DMS114 treated with DMSO at 0.1 percent for 48 hours (cell line): ENCODE results near the gene LRRC8C.

Experiments used
- DNase-seq: peaks from one replicate; lab custom pipeline; 2025; ENCODE audit not compliant: unreplicated experiment; lab: John Stamatoyannopoulos, UW

LRRC8C gene

DNA sequence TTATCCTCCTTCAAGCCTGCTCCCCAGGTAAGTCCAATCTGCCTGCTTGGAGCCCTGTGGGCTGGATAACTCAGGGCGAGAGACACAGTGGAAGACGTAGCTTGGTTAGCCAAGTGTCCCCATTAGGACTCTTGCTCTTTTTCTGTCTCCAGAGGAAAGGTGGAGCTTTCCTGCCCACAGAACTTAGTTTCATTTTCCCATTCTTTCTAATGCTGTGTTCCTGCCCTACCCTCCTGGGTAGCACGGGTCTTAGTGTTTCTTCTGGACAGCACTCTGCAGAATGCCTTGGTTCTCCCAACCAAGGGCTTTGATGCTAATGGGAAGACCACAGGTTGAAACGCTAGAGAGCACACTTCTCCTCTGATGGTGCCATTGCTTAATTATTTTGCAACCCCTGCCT is 95.5 kb downstream of the LRRC8C start:
- no peak for DNase-seq

DNA sequence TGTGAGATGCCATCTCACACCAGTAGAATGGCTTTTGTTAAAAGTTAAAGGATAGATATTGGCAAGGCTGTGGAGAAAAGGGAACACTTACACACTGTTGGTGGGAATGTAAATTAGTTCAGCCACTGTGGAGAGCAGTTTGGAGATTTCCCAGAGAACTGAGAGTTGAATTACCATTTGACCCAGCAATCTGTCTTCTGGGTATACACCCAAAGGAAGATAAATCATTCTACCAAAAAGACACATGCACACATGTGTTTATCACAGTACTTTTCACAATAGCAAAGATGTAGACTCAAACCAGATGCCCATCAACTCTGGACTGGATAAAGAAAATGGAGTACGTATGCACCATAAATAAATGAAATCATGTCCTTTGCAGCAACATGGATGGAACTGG is 99.3 kb downstream of the LRRC8C start:
- no peak for DNase-seq

GRCh38 chr1:89732643-89733222 is 99.8 kb downstream of the LRRC8C start:
- DNase-seq, result no peak

- no peak for DNase-seq
These were observed 100.8 kb downstream of the LRRC8C start for GRCh38 chr1:89733748-89734147.

- no peak for DNase-seq
These were observed 101.5 kb downstream of the LRRC8C start for GRCh38 chr1:89734442-89734841.

DNA sequence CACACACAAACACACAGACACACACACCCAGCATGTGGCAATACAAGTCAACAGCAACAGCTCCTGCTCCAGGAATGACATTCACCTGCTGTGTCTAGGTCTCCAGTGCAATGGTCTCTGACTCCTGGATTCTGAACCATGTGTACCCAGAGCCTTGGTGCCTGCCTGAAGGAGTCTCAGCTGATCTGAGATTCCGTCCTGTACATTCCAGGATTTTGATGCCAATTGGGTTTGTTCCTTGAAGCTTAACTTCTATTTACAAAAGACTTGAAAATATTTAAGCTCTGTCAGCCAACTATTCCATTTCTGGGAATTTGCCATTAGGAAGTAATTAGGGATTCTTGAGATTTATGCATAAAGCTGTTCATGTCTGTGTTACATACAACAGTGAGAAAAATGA is 102.6 kb downstream of the LRRC8C start:
- DNase-seq, result no peak

GRCh38 chr1:89736937-89737733 is 104.2 kb downstream of the LRRC8C start:
- DNase-seq, result no peak

DNA sequence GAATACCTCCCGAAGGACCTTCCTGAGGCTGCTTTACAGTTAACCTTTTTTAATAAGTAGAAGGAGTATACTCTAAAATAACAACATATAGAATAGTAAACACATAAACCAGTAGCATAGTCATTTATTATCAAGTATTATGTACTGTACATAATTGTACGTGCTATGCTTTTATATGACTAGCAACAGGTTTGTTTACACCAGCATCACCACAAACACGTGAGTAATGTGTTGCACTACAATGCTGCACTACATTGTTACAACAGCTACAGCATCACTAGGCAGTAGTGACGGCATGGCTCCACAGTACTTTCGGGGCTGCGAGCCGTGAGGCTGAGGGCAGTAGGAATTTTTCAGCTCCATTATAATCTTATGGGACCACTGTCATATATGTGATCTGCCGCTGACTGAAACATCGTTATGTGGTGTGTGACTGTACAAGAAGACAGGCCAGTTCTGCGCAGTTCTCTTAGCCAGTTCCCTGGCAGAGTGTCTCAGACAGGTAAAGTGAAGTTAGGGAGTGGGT is 105.1 kb downstream of the LRRC8C start:
- no peak for DNase-seq

DNA sequence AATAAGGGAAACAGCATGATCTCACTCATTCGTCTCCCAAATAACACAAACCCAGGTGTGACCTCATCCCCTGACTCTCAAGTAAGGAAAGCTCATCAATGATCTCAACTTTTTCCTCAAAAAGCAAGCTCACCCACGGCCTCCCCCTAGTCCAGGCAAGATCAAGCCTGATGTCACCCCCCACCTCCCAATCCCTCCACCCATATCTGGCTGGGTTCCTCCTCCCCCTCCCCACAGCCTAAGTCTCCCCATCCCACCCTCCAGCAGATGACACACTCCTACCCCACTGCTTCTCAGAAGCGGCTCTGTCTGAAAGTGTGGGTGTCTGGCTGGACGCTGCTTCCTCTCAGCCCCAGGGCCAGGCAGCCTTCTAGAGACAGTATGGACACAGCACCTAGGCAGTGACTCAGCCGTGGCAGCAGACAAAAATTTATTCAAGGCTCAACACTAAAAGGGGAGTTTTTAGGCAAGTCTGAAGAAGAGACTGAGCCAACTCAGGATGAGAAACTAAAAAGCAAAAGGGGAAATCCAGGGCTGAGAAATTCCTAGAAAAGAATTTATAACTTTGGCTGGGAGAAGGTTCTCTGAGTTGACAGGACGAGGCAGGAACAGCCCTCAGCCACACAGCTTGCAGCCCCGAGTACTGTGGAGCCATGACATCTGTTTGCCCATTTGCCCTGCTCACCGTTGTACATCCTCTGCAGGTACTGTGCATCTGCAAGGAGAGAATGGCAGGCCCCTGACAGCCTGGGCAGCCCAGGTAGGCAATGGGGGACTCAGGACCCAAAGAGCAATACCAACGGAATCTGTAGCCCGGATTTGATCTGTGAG is 106.3 kb downstream of the LRRC8C start:
- no peak for DNase-seq

DNA sequence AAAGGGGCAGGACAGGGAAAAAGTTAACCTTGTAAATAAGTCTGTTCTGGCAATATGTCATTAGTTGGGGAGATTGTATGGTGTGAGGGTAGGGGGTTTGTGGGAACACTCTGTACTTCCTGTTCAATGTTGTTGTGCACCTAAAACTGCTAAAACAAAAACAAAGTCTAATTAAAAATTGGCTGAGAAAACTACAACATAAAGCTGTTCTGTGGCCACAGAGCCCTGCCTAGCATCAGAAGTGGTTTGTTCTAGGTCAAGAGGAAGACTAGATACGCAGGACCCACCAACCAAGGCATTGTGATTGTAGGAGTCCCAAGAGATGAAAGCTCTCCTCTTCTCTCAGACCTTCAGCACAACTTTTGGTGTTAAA is 106.9 kb downstream of the LRRC8C start:
- no peak for DNase-seq

GRCh38 chr1:89743788-89744187 is 110.9 kb downstream of the LRRC8C start:
- no peak for DNase-seq

DNA sequence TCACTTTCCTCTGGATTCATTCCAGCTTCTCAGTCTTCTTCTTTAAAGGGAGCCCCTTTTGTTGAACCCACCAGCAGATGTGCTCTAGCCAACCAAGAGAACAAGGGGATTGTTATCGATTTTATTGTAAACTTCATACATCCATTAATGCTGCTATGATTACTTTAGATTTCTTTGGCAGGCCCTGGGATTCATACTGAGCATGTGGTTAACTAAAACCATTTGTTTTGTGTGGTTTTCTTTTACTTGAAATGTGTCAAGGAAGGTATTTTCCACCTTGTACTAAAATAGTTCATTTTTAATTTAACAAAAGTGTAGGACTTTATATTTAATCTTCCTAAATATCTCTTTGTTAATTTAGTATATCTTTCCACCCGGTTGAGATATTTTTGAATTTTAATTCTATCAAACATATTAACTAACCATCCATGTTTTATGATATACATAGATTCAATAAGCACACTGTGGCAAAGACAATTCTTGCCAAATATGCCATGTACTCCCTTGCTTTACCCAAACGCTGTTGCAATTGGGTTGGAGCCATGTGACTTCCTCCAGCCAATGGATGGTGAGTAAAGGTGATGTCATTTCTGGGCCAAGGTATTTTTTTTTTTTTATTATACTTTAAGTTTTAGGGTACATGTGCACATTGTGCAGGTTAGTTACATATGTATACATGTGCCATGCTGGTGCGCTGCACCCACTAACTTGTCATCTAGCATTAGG is 113.7 kb downstream of the LRRC8C start:
- no peak for DNase-seq

GRCh38 chr1:89753761-89754160 is 120.8 kb downstream of the LRRC8C start:
- no peak for DNase-seq

DNA sequence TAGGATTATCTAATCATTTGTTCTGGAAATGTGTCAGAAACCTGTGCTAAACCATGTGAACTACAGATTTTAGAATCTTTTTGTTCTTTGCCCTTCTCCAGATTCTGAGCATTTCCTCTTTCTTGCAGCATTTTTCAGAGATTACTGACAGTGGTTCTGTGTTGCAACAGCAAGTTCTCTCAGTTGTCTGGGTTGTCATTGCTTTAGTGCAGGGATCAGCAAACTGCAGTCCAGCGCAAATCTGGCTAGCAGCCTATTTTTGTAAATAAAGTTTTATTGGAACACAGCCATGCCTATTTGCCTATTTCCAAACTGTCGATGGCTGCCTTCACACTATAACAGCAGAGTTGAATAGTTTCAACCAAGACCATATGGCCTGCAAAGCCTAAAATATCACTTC is 121.6 kb downstream of the LRRC8C start:
- no peak for DNase-seq

DNA sequence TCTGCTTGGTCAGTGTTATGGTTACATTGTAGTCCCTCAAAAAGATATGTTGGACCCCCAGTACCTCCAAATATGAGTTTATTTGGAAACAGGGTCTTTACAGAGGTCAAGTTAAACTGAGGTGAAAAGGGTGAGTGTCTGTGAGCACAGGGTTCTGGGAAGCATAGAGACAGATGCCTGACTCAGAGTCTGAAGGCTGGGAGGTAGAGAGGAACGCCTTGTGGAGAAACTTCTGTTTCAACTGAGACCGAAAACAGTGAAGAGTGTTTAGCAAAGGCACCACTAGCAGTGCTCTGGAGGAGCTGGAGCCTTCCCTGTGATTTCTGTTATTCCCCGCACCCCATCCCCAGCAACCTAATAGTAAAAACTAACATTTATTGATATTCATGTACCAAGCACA is 122.7 kb downstream of the LRRC8C start:
- DNase-seq, result no peak

GRCh38 chr1:89757532-89757931 is 124.6 kb downstream of the LRRC8C start:
- no peak for DNase-seq

GRCh38 chr1:89758156-89758555 is 125.2 kb downstream of the LRRC8C start:
- DNase-seq, result no peak

DNA sequence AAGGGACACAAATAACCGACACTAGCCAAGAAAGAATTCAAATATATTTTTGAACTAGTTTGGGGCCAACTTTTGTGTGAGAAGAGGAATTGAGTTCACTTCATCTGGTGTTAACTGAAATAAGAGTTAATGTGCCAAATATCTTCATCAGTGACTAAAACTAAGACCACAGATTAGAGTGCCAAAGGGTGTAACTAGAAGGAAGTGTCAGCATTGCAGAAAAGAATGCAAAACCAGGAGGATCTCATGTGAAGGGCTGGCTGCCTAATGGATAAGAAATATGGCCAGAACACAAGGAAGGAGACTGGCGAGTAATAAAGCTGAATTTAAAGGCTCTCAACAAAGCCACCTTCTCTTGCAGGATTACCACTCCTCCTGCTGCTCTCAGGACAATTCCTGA is 126.1 kb downstream of the LRRC8C start:
- DNase-seq, result no peak

GRCh38 chr1:89760496-89760895 is 127.6 kb downstream of the LRRC8C start:
- no peak for DNase-seq

DNA sequence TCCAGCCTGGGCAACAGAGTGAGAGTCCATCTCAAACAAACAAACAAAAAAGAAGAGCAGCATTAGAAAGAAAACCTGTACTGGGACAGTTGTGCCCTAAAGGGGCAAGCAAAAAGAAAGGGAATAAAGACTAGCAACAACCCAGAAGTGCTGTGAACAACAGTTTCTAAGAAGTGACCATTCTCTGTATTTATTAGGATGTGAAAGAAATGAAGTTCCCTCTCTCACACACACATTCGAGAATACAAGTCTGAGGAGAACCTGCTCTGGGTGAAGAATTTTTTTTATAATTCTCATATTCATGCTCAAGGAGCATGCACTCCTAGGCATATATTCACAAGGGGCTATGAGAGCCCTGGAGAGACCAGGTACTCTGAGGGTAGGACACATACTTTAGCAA is 128.4 kb downstream of the LRRC8C start:
- DNase-seq, result no peak

DNA sequence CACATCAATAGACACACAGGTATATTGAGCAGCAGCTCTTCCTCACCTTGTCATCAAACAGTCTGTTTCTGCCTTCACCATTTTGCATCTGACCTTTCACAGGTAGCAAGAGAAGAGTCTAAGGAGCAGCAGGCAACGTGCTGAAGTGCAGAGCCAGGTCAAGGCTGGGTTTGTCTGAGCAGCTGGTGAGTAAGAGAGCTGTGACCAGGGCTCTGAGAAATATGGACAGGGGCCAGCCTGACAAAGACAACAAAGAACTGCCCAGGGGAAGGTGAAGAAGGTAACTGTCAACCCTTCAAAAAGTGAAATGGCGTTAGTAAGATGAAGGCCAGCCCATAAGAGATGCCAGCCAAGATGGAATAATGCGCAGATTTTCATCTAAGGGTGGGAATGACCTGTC is 129.0 kb downstream of the LRRC8C start:
- DNase-seq, result no peak
